GM12872 (cell line): ENCODE measurements around the gene LRRC8D.

Source experiments
- TF ChIP-seq, protein P1 (sequence below): IDR thresholded peaks from 3 replicates; pipeline ENCODE4 v1.5.1; 2011; ENCODE audit warnings: low read depth, mild to moderate bottlenecking, low read length, moderate library complexity; ENCODE audit not compliant: insufficient read depth

The LRRC8D gene

GRCh38 chr1:89850844-89851415 lies 30.1 kb downstream of the LRRC8D start:
- TF ChIP-seq, protein P1, sequence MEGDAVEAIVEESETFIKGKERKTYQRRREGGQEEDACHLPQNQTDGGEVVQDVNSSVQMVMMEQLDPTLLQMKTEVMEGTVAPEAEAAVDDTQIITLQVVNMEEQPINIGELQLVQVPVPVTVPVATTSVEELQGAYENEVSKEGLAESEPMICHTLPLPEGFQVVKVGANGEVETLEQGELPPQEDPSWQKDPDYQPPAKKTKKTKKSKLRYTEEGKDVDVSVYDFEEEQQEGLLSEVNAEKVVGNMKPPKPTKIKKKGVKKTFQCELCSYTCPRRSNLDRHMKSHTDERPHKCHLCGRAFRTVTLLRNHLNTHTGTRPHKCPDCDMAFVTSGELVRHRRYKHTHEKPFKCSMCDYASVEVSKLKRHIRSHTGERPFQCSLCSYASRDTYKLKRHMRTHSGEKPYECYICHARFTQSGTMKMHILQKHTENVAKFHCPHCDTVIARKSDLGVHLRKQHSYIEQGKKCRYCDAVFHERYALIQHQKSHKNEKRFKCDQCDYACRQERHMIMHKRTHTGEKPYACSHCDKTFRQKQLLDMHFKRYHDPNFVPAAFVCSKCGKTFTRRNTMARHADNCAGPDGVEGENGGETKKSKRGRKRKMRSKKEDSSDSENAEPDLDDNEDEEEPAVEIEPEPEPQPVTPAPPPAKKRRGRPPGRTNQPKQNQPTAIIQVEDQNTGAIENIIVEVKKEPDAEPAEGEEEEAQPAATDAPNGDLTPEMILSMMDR: no peak

DNA sequence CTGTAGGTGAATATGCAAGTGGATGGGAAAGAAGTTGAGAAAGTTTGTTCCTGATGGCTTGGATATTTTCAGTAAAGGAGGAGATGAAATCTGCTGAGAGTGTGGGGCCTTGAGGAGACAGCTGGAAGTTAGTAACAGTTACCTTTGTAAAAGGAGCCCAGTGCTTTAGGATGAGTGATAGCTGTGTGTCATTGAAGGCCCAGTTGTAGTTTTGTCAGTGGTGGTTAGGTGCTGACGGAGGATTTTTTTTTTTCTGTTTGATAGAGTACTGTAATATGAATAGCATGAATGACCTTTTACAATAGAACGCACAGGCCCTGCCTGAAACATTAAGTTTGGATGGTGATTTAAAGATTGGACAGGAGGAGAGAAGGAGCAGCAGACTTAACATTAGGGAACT lies 33.3 kb downstream of the LRRC8D start:
- TF ChIP-seq, protein P1: no peak

DNA sequence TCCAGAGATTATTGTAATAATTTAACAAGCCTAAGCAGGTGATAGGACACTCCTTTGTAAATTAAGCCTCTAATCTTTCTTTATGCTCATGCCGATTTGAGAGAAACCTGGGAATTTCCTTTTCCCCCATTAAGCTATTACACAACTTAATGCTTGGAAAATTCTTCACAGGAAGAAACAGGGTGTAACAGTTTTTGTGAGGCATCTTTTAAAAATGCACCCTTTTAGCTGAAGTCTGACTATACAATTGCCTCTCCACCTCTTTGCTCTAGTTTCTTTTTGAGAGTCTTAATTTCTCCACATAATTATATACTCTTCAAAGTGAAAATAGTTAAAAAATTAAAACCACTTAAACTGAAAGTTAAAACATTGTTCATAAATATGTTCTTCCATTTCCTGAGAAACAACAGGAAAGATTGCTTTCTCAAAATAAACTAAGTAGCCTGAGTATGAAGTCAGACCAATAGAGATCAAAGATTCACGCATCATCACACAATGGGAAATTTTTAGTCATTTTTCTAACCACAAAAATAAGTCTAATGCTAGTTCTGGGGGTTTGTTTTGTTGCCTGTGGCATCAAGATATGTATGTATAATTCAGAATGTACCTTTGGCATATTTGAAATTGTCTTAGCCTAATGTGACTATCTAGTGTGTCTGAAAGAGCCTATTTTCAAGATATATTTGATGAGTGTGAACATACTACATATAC lies 34.7 kb downstream of the LRRC8D start:
- TF ChIP-seq, protein P1: no peak

- TF ChIP-seq, protein P1: no peak
Measured at GRCh38 chr1:89863165-89863830, 42.5 kb downstream of the LRRC8D start.

GRCh38 chr1:89865498-89866382 lies 44.9 kb downstream of the LRRC8D start:
- TF ChIP-seq, protein P1: no peak

- TF ChIP-seq, protein P1: no peak
Measured at GRCh38 chr1:89866568-89866967, 45.7 kb downstream of the LRRC8D start.

DNA sequence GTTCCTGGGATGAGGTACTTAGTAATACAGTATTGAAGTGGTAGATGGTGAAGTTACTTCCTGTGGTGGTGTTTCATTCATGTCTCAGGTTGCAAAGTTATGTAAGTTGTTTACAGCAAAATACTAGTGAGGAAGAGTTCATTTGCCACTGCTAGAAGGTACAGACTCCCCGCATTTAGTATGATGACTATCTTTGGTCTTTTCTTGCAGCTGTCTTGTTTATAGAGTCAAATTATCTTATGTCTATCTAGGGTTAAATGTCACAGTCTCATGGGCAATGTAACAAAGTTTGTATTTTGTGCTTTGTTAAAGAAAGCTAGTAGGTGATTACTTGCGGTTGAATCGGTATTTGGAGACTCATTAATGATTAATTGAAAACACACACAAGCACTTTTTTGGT lies 50.2 kb downstream of the LRRC8D start:
- TF ChIP-seq, protein P1: no peak
